Activated T-cell treated with anti-CD3 and anti-CD28 coated beads, Interleukin-2, amount 50 U/mL, for 72 hours (primary cell): ENCODE data around the gene SC5D. TPM values are rescaled to one million over a fixed set of nuclear protein-coding genes. Genes with fewer than 3 reads are reported as not detected.

ENCODE experiments used
- ATAC-seq, 2 donors: fragments of 150-1000 bp; cut with Tn5 transposase; replicated peaks in 1 of 2; 2 replicates each; pipeline ENCODE4 v1.10.0; 2021; ENCODE audit warnings: moderate library complexity in 2 of 2, mild to moderate bottlenecking in 1 of 2
- DNase-seq, 2 donors: peaks; one replicate each; pipeline ENCODE4 v3.0.0; 2021 to 2022; ENCODE audit warnings: mixed read lengths in 1 of 2
- H3K27ac Mint-ChIP-seq: one replicate; pipeline ENCODE4 v1.8.0; 2022; ENCODE audit warnings: mild to moderate bottlenecking, moderate library complexity, mixed read lengths
- H3K27me3 Mint-ChIP-seq: one replicate; pipeline ENCODE4 v1.8.0; 2022; ENCODE audit warnings: low read depth, mixed read lengths
- H3K36me3 Mint-ChIP-seq, 2 donors: one replicate each; pipeline ENCODE4 v1.8.0; 2022; ENCODE audit warnings: mixed read lengths in 2 of 2, mild to moderate bottlenecking in 1 of 2; ENCODE audit not compliant: insufficient read depth in 2 of 2
- H3K4me1 Mint-ChIP-seq: one replicate; pipeline ENCODE4 v1.8.0; 2022; ENCODE audit warnings: low read depth, mixed read lengths
- H3K4me3 Mint-ChIP-seq, 2 donors: one replicate each; pipeline ENCODE4 v1.8.0; 2022; ENCODE audit warnings: mild to moderate bottlenecking in 2 of 2, mixed read lengths in 2 of 2, moderate library complexity in 2 of 2
- H3K9me3 Mint-ChIP-seq, 2 donors: one replicate each; pipeline ENCODE4 v1.8.0; 2022; ENCODE audit warnings: mixed read lengths in 2 of 2
- total RNA-seq, 2 donors: library from RNA; stranded (reverse); gene quantifications; one replicate each; pipeline ENCODE4 v1.2.3, GENCODE V29; 2022

SC5D gene
- total RNA-seq, 2 donors from 2014 or later: 18.2 to 21.5 TPM

DNA sequence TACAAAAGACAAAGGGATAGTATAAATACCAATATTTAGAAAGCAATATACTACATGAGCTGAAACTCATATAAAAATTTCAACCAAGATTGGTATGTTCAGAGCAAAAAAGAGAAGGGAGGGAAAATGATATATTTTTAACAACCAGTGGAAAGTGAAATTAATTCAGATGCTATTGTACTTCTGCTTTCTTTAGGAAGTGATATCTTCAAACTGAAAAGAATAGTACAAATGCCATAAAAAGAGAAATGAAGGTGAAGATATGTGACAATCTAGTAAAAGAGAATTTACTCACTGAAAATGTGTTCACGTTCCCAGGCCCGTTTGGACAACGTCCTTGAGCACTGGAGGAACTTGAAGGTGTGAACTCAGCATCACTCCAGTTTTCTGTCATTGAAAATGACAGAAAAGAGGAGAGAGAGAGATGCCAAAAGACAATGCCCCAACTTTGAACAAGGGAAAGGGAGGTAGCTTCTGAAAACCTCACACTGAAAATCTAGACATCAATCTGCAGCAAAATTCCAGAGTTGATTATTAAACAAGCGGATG is 47.5 kb downstream of the SC5D start:
- Mint-ChIP-seq H3K27me3 (no peaks in the 10 kb centered on the region), H3K36me3 (no peaks in the 10 kb centered on the region), H3K27ac (peak overlapping the region; percentile 34), H3K9me3 (no peaks in the 10 kb centered on the region), H3K4me3 (no peak overlapping the region), H3K4me1 (peaks cover 58% of the 10 kb centered on the region)
- ATAC-seq (no peak), DNase-seq (no peak)

- no peaks in the 10 kb centered on the region for H3K27me3 Mint-ChIP-seq
- H3K4me1 Mint-ChIP-seq: peaks cover 53% of the 10 kb centered on the region
- H3K4me3 Mint-ChIP-seq: peak overlapping the region; percentile 46 to 62
- peak; percentile 63 to 69 for ATAC-seq
- peak; percentile 26 to 27 for DNase-seq
- H3K9me3 Mint-ChIP-seq: no peaks in the 10 kb centered on the region
- H3K27ac Mint-ChIP-seq: no peak overlapping the region
- no peaks in the 10 kb centered on the region for H3K36me3 Mint-ChIP-seq
These were observed 49.0 kb downstream of the SC5D start for GRCh38 chr11:121341609-121342008.

DNA sequence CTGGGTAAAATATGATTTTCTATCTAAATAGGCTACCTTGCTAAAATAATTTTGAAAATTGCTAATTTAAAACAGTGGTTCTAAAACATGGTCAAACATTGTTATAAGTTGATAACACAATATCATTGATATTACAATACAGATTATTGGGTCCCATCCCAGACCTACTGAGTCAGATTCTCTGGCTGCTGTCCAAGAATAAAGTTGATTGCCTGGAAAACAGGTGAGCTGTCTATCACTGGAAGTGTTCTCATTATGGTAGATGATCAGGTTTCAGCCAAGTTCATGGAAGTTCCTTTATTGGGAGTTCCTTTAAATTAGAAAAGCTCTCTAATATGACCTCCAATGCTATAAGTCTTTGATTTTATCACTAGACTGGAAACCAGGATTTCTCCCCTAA is 52.3 kb downstream of the SC5D start:
- ATAC-seq: no peak

DNA sequence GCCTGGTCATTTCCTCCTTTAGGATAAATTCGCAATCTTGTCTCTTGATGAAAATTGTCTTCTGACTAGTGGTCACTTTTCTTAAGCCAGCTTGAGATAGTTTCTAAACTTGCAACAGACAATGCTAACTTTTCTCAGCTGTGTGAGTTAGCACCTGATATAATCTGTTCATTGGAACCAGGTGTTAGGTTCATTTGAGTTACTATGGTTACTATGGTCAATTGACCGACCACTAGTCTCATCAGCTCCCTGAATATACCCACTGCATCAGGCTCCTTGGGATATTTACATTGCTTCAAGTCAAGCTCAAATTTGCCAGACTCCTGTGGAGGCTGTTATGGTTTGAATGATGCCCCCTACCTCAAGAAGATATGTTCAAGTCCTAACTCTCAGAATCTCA is 54.5 kb downstream of the SC5D start:
- no peak overlapping the region for H3K4me3 Mint-ChIP-seq
- no peaks in the 10 kb centered on the region for H3K27me3 Mint-ChIP-seq
- no peak for ATAC-seq
- no peak overlapping the region for H3K27ac Mint-ChIP-seq
- H3K36me3 Mint-ChIP-seq: no peaks in the 10 kb centered on the region
- no peak for DNase-seq
- H3K4me1 Mint-ChIP-seq: peaks cover 21% of the 10 kb centered on the region
- H3K9me3 Mint-ChIP-seq: no peaks in the 10 kb centered on the region

More for the DNA sequence above, 52.3 kb downstream of the SC5D start:
- no peaks in the 10 kb centered on the region for H3K36me3 Mint-ChIP-seq
- H3K4me3 Mint-ChIP-seq: no peak overlapping the region
- peaks cover 38% of the 10 kb centered on the region for H3K4me1 Mint-ChIP-seq
- no peaks in the 10 kb centered on the region for H3K9me3 Mint-ChIP-seq
- no peak overlapping the region for H3K27ac Mint-ChIP-seq
- no peak for DNase-seq
- no peaks in the 10 kb centered on the region for H3K27me3 Mint-ChIP-seq

DNA sequence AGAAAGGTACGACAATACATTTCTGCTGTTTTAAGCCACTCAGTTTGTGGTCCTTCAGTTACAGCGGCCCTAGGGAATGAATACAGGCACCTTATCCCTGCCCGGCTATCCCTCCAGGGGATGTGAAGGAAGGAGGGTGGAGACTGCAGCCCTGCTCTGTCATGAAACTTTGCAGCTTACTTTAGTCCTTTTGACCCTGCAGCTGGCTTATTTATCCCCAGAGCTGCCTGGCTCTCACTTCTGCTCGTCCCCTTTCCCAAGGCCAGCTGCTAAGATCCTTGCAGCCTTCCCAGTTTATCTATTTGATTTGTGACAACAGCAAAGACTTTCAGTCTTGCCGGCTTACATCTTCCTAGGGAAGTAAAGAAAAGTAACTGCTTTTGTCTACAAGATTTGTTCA is 55.2 kb downstream of the SC5D start:
- Mint-ChIP-seq H3K4me3 (no peak overlapping the region), H3K4me1 (peaks cover 17% of the 10 kb centered on the region), H3K9me3 (no peaks in the 10 kb centered on the region), H3K36me3 (no peaks in the 10 kb centered on the region), H3K27me3 (no peaks in the 10 kb centered on the region), H3K27ac (no peak overlapping the region)
- no peak for DNase-seq
- ATAC-seq: no peak

DNA sequence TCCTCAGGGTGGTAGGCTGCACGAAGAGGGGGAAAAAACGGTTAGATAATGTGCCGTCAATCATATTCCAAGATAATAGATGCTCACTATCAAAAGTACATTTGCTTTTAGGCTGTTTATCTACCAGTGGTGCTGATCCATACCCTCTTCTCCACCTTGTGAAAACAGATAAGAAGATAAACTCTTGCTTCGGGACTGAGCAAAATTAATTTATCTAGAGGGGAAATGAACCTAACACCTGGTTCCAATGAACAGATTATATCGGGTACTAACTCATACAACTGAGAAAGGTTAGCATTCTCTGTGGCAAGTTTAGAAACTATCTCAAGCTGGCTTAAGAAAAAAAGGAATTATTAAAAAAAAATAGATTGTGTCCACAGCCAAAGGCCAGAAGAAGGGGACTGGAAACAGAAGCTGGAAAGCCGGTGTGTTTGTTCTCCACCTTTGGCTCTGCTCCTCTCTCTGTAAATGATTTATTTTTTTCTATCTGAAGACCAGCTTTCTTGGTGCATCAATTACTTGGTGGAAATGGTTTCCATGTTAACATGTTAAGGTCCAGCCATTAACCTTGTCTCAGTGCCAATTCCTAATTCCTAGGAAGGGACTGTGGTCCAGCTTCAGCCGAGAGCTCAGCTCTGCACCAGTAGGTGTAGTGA is 55.8 kb downstream of the SC5D start:
- no peak for ATAC-seq
- H3K9me3 Mint-ChIP-seq: no peaks in the 10 kb centered on the region
- no peaks in the 10 kb centered on the region for H3K36me3 Mint-ChIP-seq
- H3K4me1 Mint-ChIP-seq: peaks cover 16% of the 10 kb centered on the region
- no peak overlapping the region for H3K4me3 Mint-ChIP-seq
- H3K27me3 Mint-ChIP-seq: no peaks in the 10 kb centered on the region
- no peak overlapping the region for H3K27ac Mint-ChIP-seq
- no peak for DNase-seq

GRCh38 chr11:121349790-121350189 is 57.2 kb downstream of the SC5D start:
- DNase-seq (no peak), ATAC-seq (peak; percentile 44 to 47)
- Mint-ChIP-seq H3K9me3 (no peaks in the 10 kb centered on the region), H3K27me3 (no peaks in the 10 kb centered on the region), H3K27ac (no peak overlapping the region), H3K4me3 (no peak overlapping the region), H3K36me3 (no peaks in the 10 kb centered on the region), H3K4me1 (peaks cover 6% of the 10 kb centered on the region)

- Mint-ChIP-seq H3K4me1 (peaks cover 6% of the 10 kb centered on the region), H3K9me3 (no peaks in the 10 kb centered on the region), H3K4me3 (no peak overlapping the region), H3K27ac (no peak overlapping the region), H3K27me3 (no peaks in the 10 kb centered on the region), H3K36me3 (no peaks in the 10 kb centered on the region)
- DNase-seq (no peak), ATAC-seq (no peak)
These were observed 57.9 kb downstream of the SC5D start for GRCh38 chr11:121350314-121351082.

- Mint-ChIP-seq H3K4me3 (no peak overlapping the region), H3K27me3 (no peaks in the 10 kb centered on the region), H3K9me3 (no peaks in the 10 kb centered on the region), H3K4me1 (peaks cover 6% of the 10 kb centered on the region), H3K27ac (no peak overlapping the region), H3K36me3 (no peaks in the 10 kb centered on the region)
- DNase-seq: no peak
- no peak for ATAC-seq
These were observed 58.6 kb downstream of the SC5D start for GRCh38 chr11:121351083-121351630.

GRCh38 chr11:121352251-121352891 is 59.8 kb downstream of the SC5D start:
- H3K9me3 Mint-ChIP-seq: no peaks in the 10 kb centered on the region
- peaks cover 6% of the 10 kb centered on the region for H3K4me1 Mint-ChIP-seq
- no peak for ATAC-seq
- no peak overlapping the region for H3K4me3 Mint-ChIP-seq
- no peak for DNase-seq
- no peak overlapping the region for H3K27ac Mint-ChIP-seq
- H3K36me3 Mint-ChIP-seq: no peaks in the 10 kb centered on the region
- H3K27me3 Mint-ChIP-seq: no peaks in the 10 kb centered on the region

GRCh38 chr11:121354192-121354591 is 61.6 kb downstream of the SC5D start:
- ATAC-seq (no peak), DNase-seq (no peak)
- H3K4me3 Mint-ChIP-seq: no peak overlapping the region
- H3K9me3 Mint-ChIP-seq: no peaks in the 10 kb centered on the region
- no peaks in the 10 kb centered on the region for H3K27me3 Mint-ChIP-seq
- H3K27ac Mint-ChIP-seq: no peak overlapping the region
- peaks cover 6% of the 10 kb centered on the region for H3K4me1 Mint-ChIP-seq
- H3K36me3 Mint-ChIP-seq: no peaks in the 10 kb centered on the region

- Mint-ChIP-seq H3K27me3 (no peaks in the 10 kb centered on the region), H3K4me3 (no peak overlapping the region), H3K9me3 (no peaks in the 10 kb centered on the region), H3K36me3 (no peaks in the 10 kb centered on the region), H3K27ac (no peak overlapping the region), H3K4me1 (no peaks in the 10 kb centered on the region)
- DNase-seq (no peak), ATAC-seq (no peak)
These were observed 63.8 kb downstream of the SC5D start for GRCh38 chr11:121356357-121356756.
